GM06990 (cell line): ENCODE data around the gene CHL1.

Experiments used
- DNase-seq: peaks from one replicate; pipeline ENCODE4 v3.0.0-alpha.2; 2011; ENCODE audit not compliant: insufficient read length; ENCODE audit errors: extremely low read depth
- H3K27me3 ChIP-seq: replicated peaks from 2 replicates; pipeline ENCODE4 v1.6.0; 2011; ENCODE audit warnings: low read length; ENCODE audit not compliant: control insufficient read depth, insufficient read depth
- H3K36me3 ChIP-seq: 2 replicates; pipeline ENCODE4 v1.5.1; 2011; ENCODE audit warnings: low read length; ENCODE audit not compliant: control insufficient read depth, insufficient read depth
- H3K4me3 ChIP-seq: replicated peaks from 2 replicates; pipeline ENCODE4 v1.5.1; 2011; ENCODE audit warnings: low read depth, mild to moderate bottlenecking, control low read depth, low read length
- CTCF ChIP-seq: IDR thresholded peaks from 2 replicates; pipeline ENCODE4 v1.5.1; 2011; ENCODE audit warnings: low read length, control low read depth, mild to moderate bottlenecking, inconsistent platforms; ENCODE audit not compliant: insufficient read depth, poor library complexity, severe bottlenecking

Gene CHL1

GRCh38 chr3:396293-396692, 199.7 kb downstream of the CHL1 start:
- TF ChIP-seq CTCF = no peak
- no peak for DNase-seq
- Histone ChIP-seq H3K36me3 (no peaks in the 10 kb centered on the region), H3K27me3 (no peaks in the 10 kb centered on the region), H3K4me3 (no peak overlapping the region)

GRCh38 chr3:399647-400046, 203.1 kb downstream of the CHL1 start:
- H3K27me3 ChIP-seq = no peaks in the 10 kb centered on the region
- no peak for DNase-seq
- H3K4me3 ChIP-seq = no peak overlapping the region

GRCh38 chr3:403826-404225, 207.3 kb downstream of the CHL1 start:
- Histone ChIP-seq H3K27me3 (no peaks in the 10 kb centered on the region), H3K36me3 (no peaks in the 10 kb centered on the region), H3K4me3 (no peak overlapping the region)
- TF ChIP-seq CTCF = no peak
- no peak for DNase-seq

More at GRCh38 chr3:399647-400046, 203.1 kb downstream of the CHL1 start:
- TF ChIP-seq CTCF = no peak
- no peaks in the 10 kb centered on the region for H3K36me3 ChIP-seq

- Histone ChIP-seq H3K4me3 (no peak overlapping the region), H3K36me3 (no peaks in the 10 kb centered on the region), H3K27me3 (no peaks in the 10 kb centered on the region)
- no peak for TF ChIP-seq CTCF
- no peak for DNase-seq
Measured at GRCh38 chr3:409011-409410, 212.4 kb downstream of the CHL1 start.

- TF ChIP-seq CTCF = no peak
- DNase-seq = no peak
- no peaks in the 10 kb centered on the region for H3K36me3 ChIP-seq
- no peaks in the 10 kb centered on the region for H3K27me3 ChIP-seq
- no peak overlapping the region for H3K4me3 ChIP-seq
Measured at GRCh38 chr3:411226-411625, 214.7 kb downstream of the CHL1 start.

GRCh38 chr3:414063-414462, 217.5 kb downstream of the CHL1 start:
- H3K27me3 ChIP-seq = no peaks in the 10 kb centered on the region
- H3K4me3 ChIP-seq = no peak overlapping the region
- no peaks in the 10 kb centered on the region for H3K36me3 ChIP-seq
- no peak for DNase-seq
- no peak for TF ChIP-seq CTCF
